MM.1S (cell line): ENCODE results near the gene CTNNA2.

Experiments used
- DNase-seq: peaks from one replicate; pipeline ENCODE4 v3.0.0-alpha.2; 2015
- H2AFZ ChIP-seq: fragments of 300-600 bp; sonication (generic); 2 replicates; pipeline ENCODE4 v1.6.0; 2016; ENCODE audit warnings: antibody characterized with exemption, low read length
- H3F3A ChIP-seq: fragments of 300-600 bp; sonication (generic); 2 replicates; pipeline ENCODE4 v1.6.1; 2016; ENCODE audit warnings: mild to moderate bottlenecking, antibody characterized with exemption, low read length, moderate library complexity, mixed read lengths; ENCODE audit not compliant: insufficient read depth
- H3K27ac ChIP-seq: fragments of 300-600 bp; sonication (generic); 2 replicates; pipeline ENCODE4 v1.5.1; 2016; ENCODE audit warnings: mild to moderate bottlenecking, low read length
- H3K27me3 ChIP-seq: fragments of 300-600 bp; sonication (generic); replicated peaks from 2 replicates; pipeline ENCODE4 v1.6.0; 2016; ENCODE audit warnings: low read length; ENCODE audit not compliant: insufficient read depth
- H3K36me3 ChIP-seq: fragments of 300-600 bp; sonication (generic); replicated peaks from 2 replicates; pipeline ENCODE4 v1.6.1; 2016; ENCODE audit warnings: mild to moderate bottlenecking, low read length, mixed read lengths; ENCODE audit not compliant: insufficient read depth
- H3K4me1 ChIP-seq: fragments of 300-600 bp; sonication (generic); 2 replicates; pipeline ENCODE4 v1.6.1; 2016; ENCODE audit warnings: low read length, mixed read lengths
- H3K4me2 ChIP-seq: fragments of 300-600 bp; sonication (generic); 2 replicates; pipeline ENCODE4 v1.6.0; 2016; ENCODE audit warnings: low read depth, low read length
- H3K4me3 ChIP-seq: fragments of 300-600 bp; sonication (generic); 2 replicates; pipeline ENCODE4 v1.5.1; 2016; ENCODE audit warnings: low read length, mixed read lengths
- H3K79me2 ChIP-seq: fragments of 300-600 bp; sonication (generic); 2 replicates; pipeline ENCODE4 v1.6.1; 2016; ENCODE audit warnings: mixed run types, low read length, mixed read lengths
- H3K9ac ChIP-seq: fragments of 300-600 bp; sonication (generic); 2 replicates; pipeline ENCODE4 v1.6.1; 2016; ENCODE audit warnings: low read length, mixed read lengths
- H3K9me2 ChIP-seq: fragments of 300-600 bp; sonication (generic); replicated peaks from 2 replicates; pipeline ENCODE4 v1.6.1; 2016; ENCODE audit warnings: mild to moderate bottlenecking, low read length, mixed read lengths; ENCODE audit not compliant: insufficient read depth
- H3K9me3 ChIP-seq: fragments of 300-600 bp; sonication (generic); replicated peaks from 2 replicates; pipeline ENCODE4 v1.6.1; 2016; ENCODE audit warnings: mild to moderate bottlenecking, low read length, mixed read lengths; ENCODE audit not compliant: insufficient read depth
- H4K20me1 ChIP-seq: fragments of 300-600 bp; sonication (generic); 2 replicates; pipeline ENCODE4 v1.6.1; 2016; ENCODE audit warnings: mild to moderate bottlenecking, low read length, moderate library complexity, mixed read lengths; ENCODE audit not compliant: insufficient read depth
- EZH2 ChIP-seq: fragments of 300-600 bp; sonication (generic); optimal IDR thresholded peaks from 2 replicates; pipeline ENCODE3; 2017; ENCODE audit warnings: low read depth, mild to moderate bottlenecking, antibody characterized with exemption, low read length, mixed read lengths
- EZH2phosphoT487 ChIP-seq: fragments of 300-600 bp; sonication (generic); IDR thresholded peaks from 2 replicates; pipeline ENCODE4 v1.6.1; 2018; ENCODE audit warnings: antibody characterized with exemption, low read length
- TF ChIP-seq, protein P1 (sequence below): fragments of 300-600 bp; sonication (generic); IDR thresholded peaks from 2 replicates; pipeline ENCODE4 v1.5.1; 2016; ENCODE audit warnings: antibody characterized with exemption, low read length, mixed read lengths

CTNNA2 gene

DNA sequence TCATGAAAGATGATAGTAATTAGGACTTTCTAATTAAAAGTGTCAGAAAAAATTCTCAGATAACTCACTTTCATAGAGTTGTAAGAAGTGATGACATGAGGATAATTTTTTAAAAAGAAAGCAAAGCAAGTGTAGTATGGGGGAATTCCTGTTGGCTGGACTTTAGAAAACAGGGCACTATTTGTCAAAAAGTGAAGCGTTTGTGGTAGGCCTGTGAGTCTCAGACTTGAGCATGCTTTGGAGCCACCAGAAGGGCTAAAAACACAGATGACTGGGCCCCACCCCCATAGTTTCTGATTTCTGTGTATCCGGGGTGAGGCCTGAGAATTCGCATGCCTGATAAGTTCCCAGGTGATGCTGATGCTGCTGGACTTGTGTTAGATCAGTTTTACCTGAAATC is 1014.3 kb downstream of the CTNNA2 start:
- H3K9me3 ChIP-seq: no peaks in the 10 kb centered on the region
- H3K4me2 ChIP-seq: 0 out of 2 replicates have a peak overlapping the region, but pooled peaks have one; percentile 5
- H3K79me2 ChIP-seq: no peaks in the 10 kb centered on the region
- no peak overlapping the region for H3K4me3 ChIP-seq
- TF ChIP-seq EZH2 (no peak), EZH2phosphoT487 (no peak)
- TF ChIP-seq, protein P1, sequence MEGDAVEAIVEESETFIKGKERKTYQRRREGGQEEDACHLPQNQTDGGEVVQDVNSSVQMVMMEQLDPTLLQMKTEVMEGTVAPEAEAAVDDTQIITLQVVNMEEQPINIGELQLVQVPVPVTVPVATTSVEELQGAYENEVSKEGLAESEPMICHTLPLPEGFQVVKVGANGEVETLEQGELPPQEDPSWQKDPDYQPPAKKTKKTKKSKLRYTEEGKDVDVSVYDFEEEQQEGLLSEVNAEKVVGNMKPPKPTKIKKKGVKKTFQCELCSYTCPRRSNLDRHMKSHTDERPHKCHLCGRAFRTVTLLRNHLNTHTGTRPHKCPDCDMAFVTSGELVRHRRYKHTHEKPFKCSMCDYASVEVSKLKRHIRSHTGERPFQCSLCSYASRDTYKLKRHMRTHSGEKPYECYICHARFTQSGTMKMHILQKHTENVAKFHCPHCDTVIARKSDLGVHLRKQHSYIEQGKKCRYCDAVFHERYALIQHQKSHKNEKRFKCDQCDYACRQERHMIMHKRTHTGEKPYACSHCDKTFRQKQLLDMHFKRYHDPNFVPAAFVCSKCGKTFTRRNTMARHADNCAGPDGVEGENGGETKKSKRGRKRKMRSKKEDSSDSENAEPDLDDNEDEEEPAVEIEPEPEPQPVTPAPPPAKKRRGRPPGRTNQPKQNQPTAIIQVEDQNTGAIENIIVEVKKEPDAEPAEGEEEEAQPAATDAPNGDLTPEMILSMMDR: no peak
- no peak overlapping the region for H3K9ac ChIP-seq
- H3K27me3 ChIP-seq: no peaks in the 10 kb centered on the region
- H3K4me1 ChIP-seq: peaks cover 63% of the 10 kb centered on the region
- no peaks in the 10 kb centered on the region for H3K36me3 ChIP-seq
- H3F3A ChIP-seq: peaks cover 32% of the 10 kb centered on the region
- H3K27ac ChIP-seq: peak overlapping the region; percentile 32; the same call in 1 of the 2 replicates
- H2AFZ ChIP-seq: peak overlapping the region; percentile 44
- H3K9me2 ChIP-seq: no peaks in the 10 kb centered on the region
- DNase-seq: peak; percentile 49
- H4K20me1 ChIP-seq: no peaks in the 10 kb centered on the region

DNA sequence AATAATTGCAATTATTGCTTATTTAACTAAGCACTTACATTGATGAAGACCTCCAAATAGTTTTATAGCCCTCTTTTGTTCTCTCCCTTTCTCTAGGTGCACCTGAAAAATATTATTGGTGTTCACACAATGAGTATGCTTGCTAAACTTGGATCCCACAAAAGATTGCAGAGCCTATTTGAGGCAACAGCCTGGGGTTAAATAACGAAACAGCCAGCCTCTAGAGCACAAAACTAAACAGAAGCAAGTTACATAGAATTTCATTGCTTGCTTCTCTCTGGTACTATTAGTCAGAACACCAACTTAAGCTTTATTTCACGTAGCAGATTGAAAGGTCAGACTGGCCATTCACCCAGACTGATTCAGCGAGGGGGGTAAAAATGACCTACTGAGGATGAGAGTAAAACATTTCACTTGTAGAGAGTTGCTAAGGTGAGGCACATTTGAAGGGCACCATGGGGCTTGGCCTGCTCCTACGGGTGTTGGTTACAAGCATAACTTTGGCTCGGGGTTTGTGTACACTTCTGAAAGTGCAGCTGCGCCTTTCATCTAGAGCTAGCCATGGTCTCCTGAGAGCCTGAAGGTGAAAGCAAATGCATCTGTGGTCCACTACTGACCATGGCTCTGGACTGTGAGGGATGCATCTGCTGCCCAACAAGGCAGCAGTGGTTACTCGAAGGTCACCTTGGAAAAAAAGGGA is 1016.8 kb downstream of the CTNNA2 start:
- Histone ChIP-seq H2AFZ (peak overlapping the region; percentile 68), H3K9me2 (no peaks in the 10 kb centered on the region), H3K27ac (peak overlapping the region; percentile 95), H3F3A (peaks cover 32% of the 10 kb centered on the region), H3K79me2 (no peaks in the 10 kb centered on the region), H4K20me1 (no peaks in the 10 kb centered on the region), H3K4me1 (peaks cover 59% of the 10 kb centered on the region), H3K4me2 (peak overlapping the region; percentile 68), H3K36me3 (no peaks in the 10 kb centered on the region), H3K9me3 (no peaks in the 10 kb centered on the region), H3K4me3 (no peak overlapping the region), H3K9ac (peak overlapping the region; percentile 50), H3K27me3 (no peaks in the 10 kb centered on the region)
- TF ChIP-seq EZH2phosphoT487 (no peak), EZH2 (no peak)
- TF ChIP-seq, protein P1: no peak
- DNase-seq: peak; percentile 73

DNA sequence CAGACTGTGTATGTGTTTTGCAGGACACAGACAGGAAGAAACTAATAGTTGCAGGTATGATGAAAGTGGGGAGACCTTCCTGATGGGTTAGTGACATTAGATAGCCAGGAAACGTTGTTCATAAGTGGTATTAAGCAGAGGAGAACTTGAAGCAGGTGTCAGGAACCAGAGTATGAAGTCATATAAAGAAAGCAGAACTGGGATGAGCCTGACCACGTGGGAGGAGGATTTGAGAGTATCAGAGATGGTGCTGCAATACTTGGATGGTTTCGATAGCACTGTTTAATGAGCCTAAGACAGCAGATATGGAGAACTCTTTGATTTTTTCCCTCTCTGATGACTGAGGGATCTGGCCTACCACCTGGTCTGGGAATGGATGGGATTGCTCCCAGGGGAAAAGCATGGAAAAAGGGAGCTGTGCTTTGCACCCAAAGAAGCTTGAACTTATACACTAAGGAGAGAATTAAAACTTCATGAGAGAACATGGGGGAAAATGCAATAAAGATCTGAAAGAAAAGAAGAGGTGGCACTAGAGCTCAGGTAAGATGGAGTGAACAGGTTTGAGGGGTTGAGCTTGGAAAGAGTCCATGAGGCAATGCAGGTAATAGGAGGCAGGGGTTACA is 1017.7 kb downstream of the CTNNA2 start:
- no peaks in the 10 kb centered on the region for H4K20me1 ChIP-seq
- peak overlapping the region; percentile 95 for H3K27ac ChIP-seq
- peak; percentile 69 for DNase-seq
- peak overlapping the region; percentile 68 for H2AFZ ChIP-seq
- H3K9me2 ChIP-seq: no peaks in the 10 kb centered on the region
- H3F3A ChIP-seq: peaks cover 32% of the 10 kb centered on the region
- no peaks in the 10 kb centered on the region for H3K79me2 ChIP-seq
- peak overlapping the region; percentile 50; the same call in 1 of the 2 replicates for H3K9ac ChIP-seq
- H3K9me3 ChIP-seq: no peaks in the 10 kb centered on the region
- TF ChIP-seq, protein P1: no peak
- TF ChIP-seq EZH2 (no peak), EZH2phosphoT487 (no peak)
- H3K4me2 ChIP-seq: peak overlapping the region; percentile 68
- H3K27me3 ChIP-seq: no peaks in the 10 kb centered on the region
- no peak overlapping the region for H3K4me3 ChIP-seq
- no peaks in the 10 kb centered on the region for H3K36me3 ChIP-seq
- H3K4me1 ChIP-seq: peaks cover 50% of the 10 kb centered on the region
